Thyroid gland (tissue), 4 donors: ENCODE data around the gene POLR2I.

Experiments
- POLR2A ChIP-seq, 2 donors: fragments of 450-650 bp; IDR thresholded peaks; one replicate each; pipeline ENCODE4 v1.6.1; 2017; ENCODE audit warnings: antibody characterized with exemption in 2 of 2, mild to moderate bottlenecking in 2 of 2, moderate library complexity in 1 of 2
- TF ChIP-seq, protein P1 (sequence below), 6 experiments: fragments of 200-600 bp in 3 of 6; fragments of 450-650 bp in 3 of 6; sonication (generic) in 3 of 6; IDR thresholded peaks; one replicate each; pipeline ENCODE4 v1.5.1; 2016 to 2019; ENCODE audit warnings: antibody characterized with exemption in 6 of 6, mild to moderate bottlenecking in 2 of 6, inconsistent platforms in 1 of 6, moderate library complexity in 1 of 6

DNA sequence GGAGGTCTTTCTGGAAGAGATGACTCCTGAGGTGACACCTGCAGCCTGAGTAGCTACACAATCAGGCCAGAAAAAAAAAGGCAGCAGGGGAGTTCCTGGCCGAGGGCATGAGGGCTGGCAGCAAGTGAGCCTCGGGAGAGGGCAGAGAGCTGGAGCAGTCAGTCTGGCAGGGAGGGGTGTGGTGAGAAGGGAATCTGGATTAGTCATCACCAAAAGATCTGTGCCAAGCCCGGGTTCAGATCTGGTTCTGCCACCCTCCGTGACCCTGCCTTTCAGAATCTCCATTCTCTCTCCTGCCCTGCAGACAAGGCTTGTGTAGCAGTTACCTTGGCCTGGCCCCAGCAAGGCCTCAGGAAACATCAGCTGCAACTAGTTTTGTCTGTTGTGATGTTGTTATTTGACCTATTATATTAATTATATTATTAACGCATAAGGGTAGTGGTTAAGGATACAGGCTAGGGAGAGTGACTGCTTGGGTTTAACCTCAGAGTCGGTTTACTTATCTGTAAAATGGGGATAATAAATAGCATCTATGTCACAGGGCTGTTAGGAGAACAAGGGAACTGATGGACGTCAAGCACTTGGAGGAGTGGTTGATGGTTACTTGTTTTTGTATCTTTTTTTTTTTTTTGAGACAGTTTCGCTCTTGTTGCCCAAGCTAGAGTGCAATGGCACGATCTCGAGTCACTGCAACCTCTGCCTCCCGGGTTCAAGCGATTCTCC lies 22.4 kb upstream of the POLR2I start:
- TF ChIP-seq, protein P1, sequence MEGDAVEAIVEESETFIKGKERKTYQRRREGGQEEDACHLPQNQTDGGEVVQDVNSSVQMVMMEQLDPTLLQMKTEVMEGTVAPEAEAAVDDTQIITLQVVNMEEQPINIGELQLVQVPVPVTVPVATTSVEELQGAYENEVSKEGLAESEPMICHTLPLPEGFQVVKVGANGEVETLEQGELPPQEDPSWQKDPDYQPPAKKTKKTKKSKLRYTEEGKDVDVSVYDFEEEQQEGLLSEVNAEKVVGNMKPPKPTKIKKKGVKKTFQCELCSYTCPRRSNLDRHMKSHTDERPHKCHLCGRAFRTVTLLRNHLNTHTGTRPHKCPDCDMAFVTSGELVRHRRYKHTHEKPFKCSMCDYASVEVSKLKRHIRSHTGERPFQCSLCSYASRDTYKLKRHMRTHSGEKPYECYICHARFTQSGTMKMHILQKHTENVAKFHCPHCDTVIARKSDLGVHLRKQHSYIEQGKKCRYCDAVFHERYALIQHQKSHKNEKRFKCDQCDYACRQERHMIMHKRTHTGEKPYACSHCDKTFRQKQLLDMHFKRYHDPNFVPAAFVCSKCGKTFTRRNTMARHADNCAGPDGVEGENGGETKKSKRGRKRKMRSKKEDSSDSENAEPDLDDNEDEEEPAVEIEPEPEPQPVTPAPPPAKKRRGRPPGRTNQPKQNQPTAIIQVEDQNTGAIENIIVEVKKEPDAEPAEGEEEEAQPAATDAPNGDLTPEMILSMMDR (IDR thresholded peaks at IDR 0.05) = no peak
- TF ChIP-seq POLR2A (IDR thresholded peaks at IDR 0.05) = no peak
